Psoas muscle (tissue), 8 donors: ENCODE measurements around the gene FASTKD3. TPM values are rescaled to one million over a fixed set of nuclear protein-coding genes. Genes with fewer than 3 reads are reported as not detected.

Source experiments
- ATAC-seq, 4 donors: fragments of 200-7000 bp; cut with Tn5 transposase; one replicate each; pipeline ENCODE4 v1.9.1; 2020; ENCODE audit warnings: moderate library complexity in 3 of 4, mild to moderate bottlenecking in 2 of 4
- DNase-seq, 2 donors: peaks; one replicate each; pipeline ENCODE4 v3.0.0-alpha.2; 2020
- H3K27ac ChIP-seq: fragments of 200-600 bp; one replicate; pipeline ENCODE4 v1.8.0; 2022
- H3K27me3 ChIP-seq, 3 donors: fragments of 200-600 bp in 1 of 3; one replicate each; pipeline versions ENCODE4 v1.6.1 to v1.8.0; 2013 to 2022; ENCODE audit warnings: low read length in 2 of 3, mild to moderate bottlenecking in 2 of 3, moderate library complexity in 1 of 3; ENCODE audit not compliant: insufficient read depth in 3 of 3
- H3K36me3 ChIP-seq, 2 donors: fragments of 200-600 bp in 1 of 2; one replicate each; pipeline versions ENCODE4 v1.6.1 to v1.8.0; 2013 to 2022; ENCODE audit warnings: low read depth in 1 of 2, mild to moderate bottlenecking in 1 of 2, moderate library complexity in 1 of 2; ENCODE audit not compliant: insufficient read depth in 1 of 2
- H3K4me1 ChIP-seq: fragments of 200-600 bp; one replicate; pipeline ENCODE4 v1.8.0; 2022
- H3K4me3 ChIP-seq: fragments of 200-600 bp; one replicate; pipeline ENCODE4 v1.8.0; 2022; ENCODE audit warnings: mild to moderate bottlenecking
- H3K9me3 ChIP-seq: fragments of 200-600 bp; one replicate; pipeline ENCODE4 v1.8.0; 2022
- CTCF ChIP-seq: fragments of 200-600 bp; IDR thresholded peaks from one replicate; pipeline ENCODE4 v1.8.0; 2022; ENCODE audit warnings: antibody characterized with exemption
- WGBS, 3 donors: extraction: QIAGEN DNeasy Blood & Tissue Kit; methylation state at CpG; one replicate each; pipeline versions ENCODE4 v1.1.6 to v1.1.7; 2013; 5-methylcytosine and 5-hydroxymethylcytosine counted together
- intact Hi-C, 2 donors: fragments of 100-400 bp; cut with DNase I; formaldehyde crosslinking; loops; one replicate each; pipeline versions ENCODE4 v1.11.0 to v1.14.2; 2022
- polyA plus RNA-seq, 3 donors: library from polyadenylated mRNA; stranded (reverse); fragments of 200-250 nt; gene quantifications; one replicate each; pipeline ENCODE4 v1.2.3, GENCODE V29; 2013
- total RNA-seq, 4 donors: library from RNA; stranded (reverse); fragmentation: NEBNext Ultra II Directional in 2 of 4; extraction: Animal tissue kit (Norgen Biotek cat#: 25700) in 2 of 4; gene quantifications; one replicate each; pipeline versions ENCODE4 v1.2.1 to v1.2.4, GENCODE V29; 2021 to 2023
- donor health status: healthy with polysubstance abuse.
- donor health status: DM: no; HTN: no; CAD: no; lungs with moderate emphysema.
- donor health status: Bipolar disorder and iron deficiency.
- donor health status: healthy.
- donor health status: DM: yes; HTN: yes; CAD: no.
- donor health status: DM: no; HTN: no; CAD: no.
- donor health status: DM: no; HTN: no; CAD: no.
- donor health status: DM: yes; HTN: yes; CAD: no.

The FASTKD3 gene
- total and polyA plus RNA-seq, 7 donors: 5.1 to 15.2 (median 6.4) TPM

- TF ChIP-seq CTCF: no peak
Measured at GRCh38 chr5:7825630-7826029, 43.2 kb downstream of the FASTKD3 start.

GRCh38 chr5:7824995-7825394, 43.8 kb downstream of the FASTKD3 start:
- no peak for ATAC-seq
- Histone ChIP-seq H3K9me3 (no peaks in the 10 kb centered on the region), H3K27ac (no peak overlapping the region), H3K4me3 (no peak overlapping the region), H3K36me3 (peaks cover 0 to 64% of the 10 kb centered on the region in 2 donors), H3K27me3 (no peaks in the 10 kb centered on the region), H3K4me1 (peaks cover 7% of the 10 kb centered on the region)
- WGBS, 3 donors: 88 to 94% (median 90%) methylated on average over 18 of the region's 18 CpGs
- intact Hi-C loops: no loop called here
- DNase-seq: no peak
- TF ChIP-seq CTCF: no peak

More at GRCh38 chr5:7825630-7826029, 43.2 kb downstream of the FASTKD3 start:
- WGBS, 3 donors: 84 to 89% (median 85%) methylated on average over 11 of the region's 11 CpGs
- Histone ChIP-seq H3K36me3 (peaks cover 0 to 58% of the 10 kb centered on the region in 2 donors), H3K4me1 (peaks cover 7% of the 10 kb centered on the region), H3K9me3 (no peaks in the 10 kb centered on the region), H3K27ac (no peak overlapping the region), H3K27me3 (no peaks in the 10 kb centered on the region), H3K4me3 (no peak overlapping the region)
- no peak for DNase-seq
- ATAC-seq: peak in 1 of 4 donors; percentile 15
- intact Hi-C loops: no loop called here

DNA sequence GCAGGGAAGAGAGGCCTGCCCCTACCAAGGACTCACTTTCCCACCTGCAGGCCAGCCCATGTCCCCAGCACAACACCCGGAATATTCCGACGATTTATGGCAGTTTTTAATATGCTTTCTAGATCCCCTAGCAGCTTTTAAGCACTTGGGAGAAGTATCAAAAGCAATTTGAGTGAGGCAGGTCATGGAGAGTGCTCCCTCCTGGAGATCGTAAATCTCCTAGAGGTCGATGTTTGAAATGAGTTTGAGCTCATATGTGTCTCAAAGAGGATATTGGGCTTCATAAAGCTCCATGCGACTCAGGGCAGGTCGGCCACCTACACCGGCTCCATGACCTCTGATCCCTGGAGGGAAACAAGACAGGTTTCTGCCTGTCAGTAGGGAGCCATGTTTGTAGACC, 45.2 kb downstream of the FASTKD3 start:
- H3K27me3 ChIP-seq: no peaks in the 10 kb centered on the region
- H3K9me3 ChIP-seq: no peaks in the 10 kb centered on the region
- peaks cover 0 to 78% of the 10 kb centered on the region in 2 donors for H3K36me3 ChIP-seq
- intact Hi-C loops: no loop called here
- whole genome bisulfite sequencing, 3 donors: 39 to 45% (median 42%) methylated on average over 8 of the region's 8 CpGs
- TF ChIP-seq CTCF: no peak
- ATAC-seq (no peak), DNase-seq (no peak)
- H3K4me3 ChIP-seq: no peak overlapping the region
- H3K4me1 ChIP-seq: peaks cover 7% of the 10 kb centered on the region
- no peak overlapping the region for H3K27ac ChIP-seq

- intact Hi-C loops: no loop called here
- H3K36me3 ChIP-seq: peaks cover 0 to 81% of the 10 kb centered on the region in 2 donors
Measured at GRCh38 chr5:7822449-7822848, 46.4 kb downstream of the FASTKD3 start.

More at GRCh38 chr5:7822449-7822848, 46.4 kb downstream of the FASTKD3 start:
- Histone ChIP-seq H3K27me3 (no peaks in the 10 kb centered on the region), H3K4me3 (no peak overlapping the region), H3K27ac (no peak overlapping the region), H3K4me1 (peaks cover 7% of the 10 kb centered on the region), H3K9me3 (no peaks in the 10 kb centered on the region)
- DNase-seq (no peak), ATAC-seq (peak in 2 of 4 donors; percentile 42 to 55)
- WGBS, 3 donors: 37 to 44% (median 44%) methylated on average over 3 of the region's 3 CpGs
- no peak for TF ChIP-seq CTCF
